ENCODE data around the gene ALK.
"Not testable (repeated sequence)": the region's sequence is repeated elsewhere in the genome, so short reads cannot be mapped to it uniquely, and the experiment has no call there.

Gene ALK

DNA sequence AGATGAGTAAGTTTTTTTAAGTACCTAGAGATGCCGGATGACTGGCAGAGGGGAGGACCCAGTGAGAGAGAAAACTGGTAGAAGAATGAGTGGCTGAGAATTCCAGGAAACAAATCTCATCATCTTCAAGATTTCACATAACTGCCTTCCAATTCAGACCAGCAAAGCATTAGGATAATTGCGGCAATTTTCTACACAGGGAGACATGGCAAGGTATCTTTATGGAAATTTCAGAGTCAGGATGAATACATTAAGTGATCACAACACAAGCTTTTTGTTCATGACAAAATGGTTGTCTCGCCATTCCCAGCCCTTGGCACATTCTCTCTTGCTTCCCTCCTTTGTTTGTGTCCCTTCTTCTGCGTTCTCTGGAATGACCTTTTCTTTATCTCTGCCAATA lies 82.1 kb downstream of the ALK start:
- no peak for DNase-seq (ENCODE audit: low spot score)

DNA sequence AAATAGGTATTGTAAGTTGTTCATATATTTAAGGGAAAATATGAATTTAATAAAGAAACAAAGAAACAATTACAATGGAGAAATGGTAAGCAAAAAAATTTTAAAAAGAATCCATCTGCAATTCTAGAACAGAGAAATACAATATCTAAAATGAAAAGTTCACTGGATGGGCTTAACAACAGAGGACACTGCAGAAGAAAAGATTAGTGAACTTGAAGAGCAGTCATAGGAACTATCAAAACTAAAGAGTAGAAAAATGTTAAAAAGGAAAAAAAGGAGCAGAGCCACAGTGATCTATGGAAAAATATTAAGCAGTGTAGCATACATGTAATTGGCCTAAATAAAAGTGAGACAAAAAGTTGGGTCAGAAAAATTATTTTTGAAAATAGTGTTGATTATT lies 83.5 kb downstream of the ALK start:
- no peak for DNase-seq (ENCODE audit: low spot score)

DNA sequence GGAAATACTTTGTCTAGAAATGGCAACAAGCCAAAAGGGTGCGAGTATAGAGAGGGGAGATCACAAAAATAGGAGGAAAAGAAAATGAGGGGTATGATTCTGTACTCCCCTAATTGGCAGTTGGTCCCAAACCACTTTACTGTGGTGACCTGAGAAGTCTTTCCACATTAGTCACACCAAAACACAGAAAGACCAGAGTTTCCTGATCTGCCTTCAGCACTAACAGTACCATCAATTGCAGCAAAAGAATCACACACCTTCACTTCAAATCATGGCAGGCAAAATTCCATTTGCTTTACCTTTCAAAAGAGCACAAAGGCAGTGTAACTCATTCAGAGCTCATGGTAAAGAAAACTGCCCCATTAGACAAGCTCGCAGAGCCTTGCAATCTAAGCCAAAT lies 86.8 kb downstream of the ALK start:
- DNase-seq (ENCODE audit: low spot score), result peak; percentile 64

DNA sequence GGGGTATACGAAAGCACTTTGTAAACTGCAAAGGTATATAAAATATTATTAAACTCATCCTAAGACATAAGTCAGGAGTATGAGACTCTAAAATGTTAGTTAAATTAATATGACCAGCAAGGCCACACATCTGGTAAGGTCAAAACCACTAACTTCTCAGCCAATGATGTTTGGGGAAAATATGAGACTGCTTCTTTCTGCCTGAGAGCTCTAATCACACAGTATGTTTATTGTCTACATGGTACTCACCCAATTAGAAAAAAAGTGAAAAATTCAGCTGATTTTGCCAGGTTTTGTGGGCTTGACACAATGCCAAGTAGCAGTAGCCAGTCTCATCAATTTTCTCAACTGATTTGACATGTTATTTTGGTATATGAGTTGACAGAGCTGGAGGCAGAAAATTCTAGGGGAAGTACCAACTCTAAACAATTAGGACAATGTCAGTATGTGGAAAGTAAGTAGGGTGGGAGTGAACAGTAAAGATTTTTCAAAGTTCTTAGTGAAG lies 87.3 kb downstream of the ALK start:
- DNase-seq (ENCODE audit: low spot score), result no peak

DNA sequence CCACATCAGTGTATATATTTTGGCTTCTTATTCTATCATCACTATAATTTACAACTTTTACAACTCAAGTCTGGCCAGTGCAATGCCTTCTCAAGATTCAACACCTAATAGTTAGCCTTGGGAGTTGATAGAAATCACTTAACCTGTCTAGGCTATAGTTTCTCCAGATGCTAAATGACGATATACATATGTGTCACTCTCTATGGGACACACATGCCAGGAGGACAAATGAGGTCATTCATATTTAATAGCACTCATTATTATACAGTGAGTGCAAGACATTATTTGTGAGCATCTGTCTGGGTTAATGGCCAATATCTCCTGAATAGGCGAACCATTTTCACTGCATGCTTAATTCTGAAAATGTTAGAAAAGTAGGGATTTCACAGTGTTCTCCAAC lies 89.8 kb downstream of the ALK start:
- DNase-seq (ENCODE audit: low spot score), result no peak

DNA sequence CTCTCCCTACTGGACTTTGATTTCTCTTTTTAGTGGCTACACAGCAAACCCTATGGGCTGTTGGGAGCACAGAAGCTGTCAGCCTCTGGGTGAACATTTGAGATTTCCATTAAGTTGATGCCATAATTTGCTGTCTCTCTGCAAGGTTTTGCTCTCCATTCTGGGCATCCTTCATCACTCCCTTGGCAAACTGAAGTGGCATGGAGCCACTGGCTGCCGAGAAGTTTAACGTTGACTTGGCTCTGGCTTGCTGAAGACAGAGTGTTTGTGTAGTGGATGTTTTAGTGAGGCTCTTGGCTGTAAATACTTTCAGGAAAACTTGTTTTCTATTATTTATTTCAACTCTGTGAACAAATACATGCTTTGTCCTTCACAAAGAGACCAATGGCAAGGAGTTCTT lies 91.5 kb downstream of the ALK start:
- no peak for DNase-seq (ENCODE audit: low spot score)

DNA sequence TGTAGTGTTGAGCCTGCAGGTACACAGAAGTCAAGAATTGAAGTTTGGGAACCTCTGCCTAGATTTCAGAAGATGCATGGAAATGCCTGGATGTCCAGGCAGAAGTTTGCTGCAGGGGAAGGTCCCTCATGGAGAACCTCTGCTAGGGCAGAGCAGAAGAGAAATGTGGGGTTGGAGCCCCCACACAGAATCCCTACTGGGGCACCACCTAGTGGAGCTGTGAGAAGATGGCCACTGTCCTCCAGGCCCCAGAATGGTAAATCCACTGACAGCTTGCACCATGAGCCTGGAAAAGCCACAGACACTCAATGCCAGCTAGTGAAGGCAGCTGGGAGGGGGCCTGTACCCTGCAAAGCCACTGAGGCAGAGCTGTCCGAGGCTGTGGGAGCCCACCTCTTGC lies 97.2 kb downstream of the ALK start:
- DNase-seq (ENCODE audit: low spot score), result not testable (repeated sequence)

DNA sequence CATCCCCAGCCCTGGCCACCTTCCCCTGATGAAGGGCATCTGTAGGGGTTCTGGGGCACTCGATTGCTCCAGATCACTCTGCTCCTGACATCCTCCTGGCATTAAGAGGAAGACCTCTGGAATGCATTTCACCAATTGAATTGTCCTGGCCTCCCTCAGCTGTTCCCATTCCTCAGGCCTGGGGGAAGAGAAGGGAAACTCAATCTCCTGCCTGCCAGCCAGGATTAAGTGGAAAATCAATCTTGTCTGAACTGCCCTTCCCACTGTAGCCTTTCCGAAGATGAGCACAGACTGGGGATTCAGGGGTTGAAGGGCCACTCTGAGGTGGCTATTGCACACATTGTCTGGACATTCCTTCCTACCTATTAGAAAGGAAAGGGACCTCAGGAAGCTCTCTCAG lies 99.8 kb downstream of the ALK start:
- no peak for DNase-seq (ENCODE audit: low spot score)

DNA sequence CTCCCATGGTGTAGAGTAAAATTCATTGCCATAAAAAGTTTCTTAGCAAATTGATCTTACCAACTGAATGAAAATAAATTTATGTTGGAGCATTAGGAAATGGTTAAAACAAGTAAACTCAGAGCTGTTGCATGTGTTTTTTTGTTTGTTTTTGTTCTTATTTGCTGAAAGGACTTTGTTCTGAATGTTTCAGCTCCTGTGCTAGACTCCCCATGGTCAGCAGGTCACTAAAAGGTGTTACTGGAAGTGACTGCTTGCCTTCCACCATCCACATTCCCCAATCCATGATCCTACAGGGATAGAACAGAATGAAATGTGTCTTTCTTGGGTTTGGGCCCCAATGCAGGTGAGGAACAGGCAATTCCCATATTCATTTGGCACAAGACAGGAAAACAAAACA lies 101.8 kb downstream of the ALK start:
- no peak for DNase-seq (ENCODE audit: low spot score)

DNA sequence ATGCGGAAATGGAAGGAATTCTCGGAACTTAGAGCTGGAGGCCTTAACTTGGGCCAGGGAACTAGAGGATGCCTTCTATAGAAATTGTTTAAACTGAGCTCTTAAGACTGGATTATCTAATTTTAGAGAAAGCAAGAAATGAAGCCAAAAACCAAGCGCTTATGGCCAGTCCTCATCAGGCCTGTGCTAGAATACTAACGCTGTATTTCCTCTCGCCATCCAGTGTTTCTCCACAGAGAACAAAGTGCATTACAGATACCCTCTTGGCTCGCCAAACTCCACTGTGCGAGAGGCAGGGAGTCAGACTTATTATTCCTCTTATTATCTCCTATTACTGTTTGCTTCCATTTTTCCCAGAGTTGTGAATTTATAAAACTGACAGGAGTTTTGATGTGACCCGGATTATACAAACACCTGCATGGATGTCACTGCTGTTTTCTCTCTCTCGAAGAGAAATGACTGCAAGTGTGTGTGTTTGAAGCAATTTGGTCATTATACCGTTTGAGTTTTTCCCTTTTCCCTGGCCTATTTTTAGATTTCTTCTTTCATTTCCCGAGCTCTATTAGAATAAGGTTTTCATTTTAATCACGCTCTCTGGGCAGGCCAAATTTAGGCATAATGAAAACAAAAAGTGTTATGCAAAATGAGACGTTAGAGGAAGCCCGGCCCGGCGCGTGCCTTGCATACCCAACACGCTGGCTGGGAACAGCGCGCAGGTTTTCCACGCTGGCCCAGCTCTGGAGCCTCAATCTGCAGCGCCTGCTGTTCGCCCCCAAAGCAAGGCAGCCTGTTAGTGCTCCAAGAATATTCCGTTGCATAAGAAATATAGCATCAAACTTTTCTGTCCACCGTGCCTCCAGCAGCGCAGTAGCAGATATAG lies 103.3 kb downstream of the ALK start:
- no peak for DNase-seq (ENCODE audit: low spot score)

DNA sequence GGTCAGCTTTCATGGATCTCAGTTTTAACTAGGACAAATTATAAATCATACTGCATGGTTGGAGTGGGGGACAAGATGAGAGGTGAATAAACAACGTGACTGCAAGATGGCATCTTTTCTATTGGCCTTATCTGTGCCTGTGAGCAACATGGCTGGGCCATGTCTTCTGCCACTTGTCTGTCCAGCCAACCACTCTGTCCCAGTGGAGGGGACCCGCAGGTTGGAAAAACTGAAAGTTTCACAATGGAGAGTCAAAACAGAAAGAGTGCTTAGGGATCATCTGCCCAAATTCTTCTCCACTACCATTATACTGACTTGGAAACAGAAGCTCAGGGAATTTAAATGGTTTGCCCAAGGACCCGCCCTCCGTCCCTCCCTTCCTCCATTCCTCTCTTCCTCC lies 104.1 kb downstream of the ALK start:
- no peak for DNase-seq (ENCODE audit: low spot score)

DNA sequence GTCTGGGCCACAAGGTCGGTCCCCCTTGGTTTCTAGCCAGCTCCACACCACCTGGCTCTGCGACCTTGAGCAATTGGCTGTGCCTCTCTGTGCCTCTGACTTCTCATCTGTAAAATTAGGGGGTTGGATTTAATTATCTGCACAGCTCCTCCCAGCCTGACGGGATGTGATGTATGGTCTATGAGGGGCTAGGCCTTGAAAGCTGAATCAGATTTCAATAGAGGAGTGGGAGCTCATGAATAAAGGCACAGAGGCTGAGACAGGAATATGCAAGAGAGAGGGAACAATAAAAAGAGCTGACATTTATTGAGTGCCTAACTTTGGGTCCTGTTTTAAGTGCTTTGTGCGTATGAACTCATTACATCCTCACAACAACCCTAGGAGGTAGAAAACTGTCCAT lies 104.7 kb downstream of the ALK start:
- no peak for DNase-seq (ENCODE audit: low spot score)

DNA sequence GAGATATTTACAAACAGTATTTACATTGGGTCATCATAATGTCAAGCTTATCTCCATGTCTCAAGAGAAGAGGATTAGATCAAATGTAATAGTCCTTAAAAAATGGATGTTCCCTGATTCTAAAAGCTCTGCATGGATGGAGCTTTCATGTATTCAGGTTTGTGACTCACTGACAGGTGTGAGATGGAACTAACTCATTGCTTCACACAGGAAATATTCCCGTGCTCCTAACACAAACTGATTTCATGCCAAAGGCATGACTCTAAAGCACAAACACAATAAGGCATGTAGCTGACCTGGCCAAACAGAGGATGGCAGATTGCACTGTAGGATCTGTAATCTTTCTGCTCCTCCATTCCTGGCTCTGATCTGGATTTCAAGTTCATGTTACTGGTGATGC lies 110.0 kb downstream of the ALK start:
- DNase-seq (ENCODE audit: low spot score), result peak; percentile 43

DNA sequence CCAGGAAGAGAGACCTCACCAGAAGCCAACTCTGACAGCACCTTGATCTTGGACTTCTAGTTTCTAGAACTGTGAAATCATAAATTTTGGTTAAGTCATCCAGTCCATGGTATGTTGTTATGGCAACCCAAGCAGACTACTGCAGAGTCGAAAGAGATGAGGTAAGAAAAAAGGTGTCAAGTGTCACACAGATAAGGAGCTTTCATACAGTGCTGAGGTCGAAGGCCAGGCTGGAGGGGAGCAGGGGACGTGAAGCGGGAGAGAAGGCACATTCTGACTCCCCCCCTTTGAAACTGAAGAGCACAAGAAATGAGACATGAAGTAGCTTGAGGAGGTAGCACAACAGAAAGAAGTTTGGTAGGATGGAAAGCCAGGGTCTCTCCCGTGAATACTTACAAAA lies 110.4 kb downstream of the ALK start:
- DNase-seq (ENCODE audit: low spot score), result peak; percentile 6

DNA sequence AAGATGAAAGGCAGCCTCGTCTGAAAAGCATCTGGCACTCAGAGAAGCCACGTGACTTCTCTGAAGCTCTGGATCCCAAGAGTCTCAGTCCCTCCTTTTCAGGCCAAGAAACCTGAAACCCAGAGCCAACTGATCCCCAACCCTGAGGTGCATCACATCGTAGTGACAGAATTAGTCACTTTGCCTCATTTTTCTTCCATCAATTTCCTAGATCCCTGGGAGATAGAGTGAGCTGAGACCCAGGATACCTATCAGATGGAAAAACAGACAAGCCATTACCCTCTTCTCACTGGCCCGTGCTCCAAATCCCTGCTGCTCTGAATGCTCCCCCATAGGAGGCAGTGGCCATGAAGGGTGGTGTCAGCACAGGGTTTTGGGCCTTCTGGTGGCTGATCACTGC lies 113.1 kb downstream of the ALK start:
- DNase-seq (ENCODE audit: low spot score), result no peak

DNA sequence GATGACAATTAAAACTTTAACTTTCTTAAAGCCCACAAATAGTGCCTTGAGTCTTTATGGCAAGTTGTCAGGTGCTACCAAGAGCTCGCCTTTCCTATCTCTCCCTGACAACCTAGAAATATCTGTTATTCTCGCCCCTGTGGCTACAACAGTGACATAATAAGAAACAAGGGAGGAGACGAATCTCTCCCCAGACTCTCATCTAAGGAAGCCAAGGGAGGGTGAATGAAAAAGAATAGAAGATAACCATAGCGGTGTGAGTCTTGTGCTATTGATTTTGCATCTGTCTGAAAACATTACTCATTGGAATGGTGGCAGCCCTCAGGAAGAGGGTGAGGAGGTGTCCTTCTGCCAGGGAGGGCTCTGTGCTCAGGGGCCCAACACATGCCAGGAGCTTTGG lies 114.3 kb downstream of the ALK start:
- DNase-seq (ENCODE audit: low spot score), result no peak

DNA sequence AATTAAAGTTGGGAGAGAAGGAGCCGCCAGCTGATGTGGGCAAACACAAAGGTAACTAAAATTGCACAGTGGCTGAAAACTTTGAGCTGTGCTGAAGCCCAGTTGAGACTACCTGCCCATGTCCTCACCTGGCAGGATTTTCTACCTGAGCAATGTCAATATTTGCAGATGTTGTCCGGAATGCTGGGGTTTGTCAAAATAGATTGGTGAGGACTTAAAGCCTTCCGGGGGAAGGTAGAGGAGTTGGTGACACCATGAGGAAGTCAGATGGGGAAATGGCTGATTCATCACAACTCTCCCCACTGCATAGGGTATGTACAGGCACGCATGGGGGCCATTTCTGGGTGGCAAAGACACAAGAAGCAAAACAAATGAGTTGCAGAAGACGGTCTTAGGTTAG lies 114.9 kb downstream of the ALK start:
- no peak for DNase-seq (ENCODE audit: low spot score)

DNA sequence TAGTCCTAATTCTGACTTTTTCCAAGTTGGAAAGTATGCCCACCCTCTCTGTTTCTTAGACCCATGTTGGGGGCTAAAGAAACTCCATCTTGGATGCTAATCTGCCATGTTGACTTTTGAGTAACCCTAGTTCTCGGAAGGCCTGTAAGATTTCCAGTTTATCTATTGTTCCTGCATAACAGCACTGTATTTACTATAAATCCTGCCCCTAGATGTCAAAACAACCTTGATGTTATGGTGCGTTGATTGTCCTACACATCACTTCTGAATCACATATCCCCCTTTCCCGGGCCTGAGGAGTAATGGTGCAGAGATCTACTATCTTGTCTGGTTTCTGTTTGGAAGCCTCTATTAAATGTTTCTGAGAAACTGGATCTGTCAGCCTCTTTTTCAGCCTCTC lies 116.7 kb downstream of the ALK start:
- no peak for DNase-seq (ENCODE audit: low spot score)

DNA sequence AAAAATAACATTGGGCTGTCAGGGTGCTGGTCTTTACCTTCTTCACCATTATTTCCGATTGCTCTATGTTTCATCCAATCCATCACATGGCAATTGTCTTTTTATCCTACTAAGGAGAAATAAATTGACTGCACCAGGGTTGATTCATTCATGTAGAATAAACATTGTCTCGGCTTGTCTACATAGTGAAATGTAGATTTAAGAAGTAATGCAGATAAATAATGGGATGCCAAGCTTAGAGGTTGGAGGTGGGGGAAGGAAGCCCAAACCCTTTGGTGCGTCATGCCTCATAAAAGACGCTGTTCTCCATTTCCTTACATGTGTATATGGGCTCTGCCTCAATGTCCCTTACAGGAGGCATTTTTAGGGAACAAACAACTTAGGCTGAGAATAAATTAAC lies 117.8 kb downstream of the ALK start:
- no peak for DNase-seq (ENCODE audit: low spot score)

DNA sequence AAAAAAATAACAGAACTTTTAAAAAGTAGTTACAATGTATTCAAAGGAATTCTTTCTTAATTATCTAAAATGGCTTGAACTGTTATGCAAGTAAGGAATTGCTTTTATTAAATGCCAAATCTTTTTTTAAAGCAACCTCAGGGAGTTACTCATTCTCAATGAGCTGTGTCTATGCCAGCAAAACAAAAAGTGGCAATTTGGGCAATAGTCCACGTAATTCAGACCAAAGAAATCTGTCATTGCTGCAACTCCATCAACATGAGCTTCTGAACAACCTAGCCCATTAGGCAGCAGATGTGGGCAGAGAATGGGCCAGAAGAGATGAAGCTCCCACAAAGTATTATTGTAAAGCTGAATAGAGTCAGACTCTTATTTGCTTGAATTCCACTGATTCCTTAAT lies 118.4 kb downstream of the ALK start:
- DNase-seq (ENCODE audit: low spot score), result no peak

DNA sequence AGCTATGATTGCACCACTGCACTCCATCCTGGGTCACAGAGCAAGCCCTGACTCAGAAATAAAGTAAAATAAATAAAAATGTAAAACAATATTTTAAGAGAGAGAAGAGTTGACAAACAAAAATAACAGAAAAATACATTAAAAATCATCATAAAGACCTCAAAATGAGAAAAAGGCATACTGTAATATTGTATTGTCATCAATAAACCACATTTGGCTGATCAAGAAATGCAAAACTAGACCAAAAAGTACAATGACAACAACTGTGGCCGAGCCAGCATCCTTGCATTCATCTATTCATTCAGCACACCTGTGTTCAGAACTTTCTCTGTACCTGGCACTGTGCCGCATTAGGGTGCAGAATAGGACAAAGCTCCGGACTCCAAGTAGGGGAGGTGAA lies 121.8 kb downstream of the ALK start:
- DNase-seq (ENCODE audit: low spot score), result no peak

DNA sequence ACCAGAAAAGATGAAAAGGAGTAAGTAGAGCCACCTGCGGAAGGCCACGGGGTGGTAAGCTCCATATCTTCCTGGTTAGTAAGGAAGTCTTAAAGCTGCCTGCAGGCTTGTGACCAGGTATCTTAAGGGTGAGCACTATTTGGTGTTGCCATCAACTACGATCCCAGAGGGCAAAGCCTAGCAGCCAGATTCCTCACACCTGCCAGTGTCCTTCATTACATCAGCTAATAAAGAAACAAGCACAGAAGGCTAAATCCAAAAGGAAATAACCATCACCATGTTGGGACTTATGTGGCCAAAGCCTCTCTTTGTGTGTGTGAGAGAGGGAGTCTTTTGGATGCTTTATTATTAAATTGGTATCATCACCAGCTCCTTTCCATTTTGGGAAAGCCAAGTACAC lies 123.5 kb downstream of the ALK start:
- DNase-seq (ENCODE audit: low spot score), result no peak

DNA sequence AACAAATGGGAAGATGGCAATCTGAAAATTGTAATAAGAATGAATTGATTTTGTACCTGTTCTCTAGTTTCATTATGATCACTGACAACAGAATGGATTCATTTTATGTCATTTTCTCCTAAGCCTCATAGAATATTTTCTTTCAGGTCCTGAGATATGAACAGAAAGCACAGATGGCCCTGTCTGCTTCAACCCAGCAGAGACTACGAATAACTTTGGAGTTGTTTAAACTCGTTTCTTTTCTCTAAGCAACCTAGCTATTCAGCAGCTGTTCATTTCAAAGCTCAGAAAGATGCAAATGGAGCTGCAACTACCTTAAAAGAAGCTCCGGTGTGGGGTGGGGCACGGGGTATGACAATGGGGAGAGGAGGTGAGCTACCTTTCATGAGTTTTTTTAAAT lies 124.9 kb downstream of the ALK start:
- no peak for DNase-seq (ENCODE audit: low spot score)

DNA sequence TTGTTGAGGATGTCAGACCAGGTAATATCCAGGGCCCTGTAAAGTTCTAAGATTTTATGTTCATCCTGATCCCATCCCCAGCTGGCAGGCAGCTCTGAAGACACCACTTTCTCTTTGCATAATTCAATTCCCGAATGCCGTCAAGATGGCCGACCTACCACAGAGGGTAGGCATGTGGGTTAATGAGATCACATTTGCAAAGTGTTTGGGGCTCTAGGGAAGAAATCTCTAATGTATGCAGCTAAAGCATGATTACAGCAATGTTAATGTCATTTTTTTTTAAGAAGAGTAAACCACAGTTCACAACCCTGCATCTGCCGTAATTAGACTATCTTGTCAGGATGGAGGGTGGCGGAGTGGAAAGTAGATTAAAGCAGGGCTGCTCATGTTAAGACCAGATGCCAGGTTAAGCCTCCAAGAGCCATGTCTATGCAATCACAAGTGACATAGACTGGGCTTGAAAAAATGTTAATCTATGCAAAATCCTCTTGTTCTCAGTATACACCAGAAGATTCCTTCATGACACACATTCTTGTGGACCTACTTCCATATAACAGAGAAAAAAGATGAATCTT lies 131.4 kb downstream of the ALK start:
- DNase-seq (ENCODE audit: low spot score), result no peak
